SH-SY5Y (cell line): Measurements from ENCODE around the gene ECE1.

ENCODE experiments used
- GATA2 ChIP-seq: IDR thresholded peaks from 2 replicates; pipeline ENCODE4 v1.6.1; 2011; ENCODE audit warnings: mild to moderate bottlenecking, low read depth, low read length
- GATA3 ChIP-seq: IDR thresholded peaks from 2 replicates; pipeline ENCODE4 v1.6.1; 2011; ENCODE audit warnings: low read depth, mild to moderate bottlenecking, low read length, moderate library complexity

DNA sequence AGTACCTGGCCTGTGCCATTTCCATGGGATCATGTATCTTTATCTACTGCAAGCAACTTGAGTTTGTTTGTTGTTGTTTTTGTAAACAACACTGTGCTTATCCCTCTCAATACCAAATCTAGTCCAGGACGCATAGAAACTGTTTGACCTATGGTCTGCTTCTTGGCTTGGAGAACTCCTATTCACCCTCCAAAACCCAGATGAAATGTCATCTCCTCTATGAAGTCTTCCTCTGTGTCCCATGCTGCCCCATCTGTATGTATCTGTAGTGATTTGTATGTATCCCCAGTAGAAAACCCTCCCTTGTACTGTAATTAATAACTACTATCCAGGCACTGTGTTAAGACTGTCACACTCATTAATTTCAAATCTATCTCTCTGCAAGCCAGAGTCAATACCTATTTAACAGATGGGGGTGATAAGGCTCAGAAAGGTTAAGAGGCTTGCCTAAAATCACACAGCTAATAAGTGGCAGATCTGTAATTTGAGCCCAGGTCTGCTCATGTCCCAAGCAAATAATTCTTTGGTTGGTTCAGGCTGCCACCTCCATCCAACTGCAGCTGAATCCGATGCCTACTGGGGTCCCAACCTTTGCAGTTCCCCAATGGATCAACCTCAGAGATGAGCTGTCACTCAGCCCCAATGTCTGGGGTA, 24.6 kb upstream of the ECE1 start:
- TF ChIP-seq GATA3: no peak
- no peak for TF ChIP-seq GATA2
